Stimulated activated naive CD8-positive, alpha-beta T cell treated with anti-CD3 and anti-CD28 coated beads, Interleukin-15, Interleukin-2, amounts not matched to agents 100 ng/mL and 50 ng/mL, for 24 hours (primary cell): Measurements from ENCODE around the gene SERPINE1.
"Not testable (repeated sequence)": the region's sequence is repeated elsewhere in the genome, so short reads cannot be mapped to it uniquely, and the experiment has no call there.

ENCODE experiments used
- H3K27ac Mint-ChIP-seq: one replicate; pipeline ENCODE4 v1.8.0; 2021; ENCODE audit warnings: mild to moderate bottlenecking, mixed read lengths
- H3K27me3 Mint-ChIP-seq: one replicate; pipeline ENCODE4 v1.8.0; 2021; ENCODE audit warnings: mixed read lengths
- H3K36me3 Mint-ChIP-seq: one replicate; pipeline ENCODE4 v1.8.0; 2021; ENCODE audit warnings: low read depth, mixed read lengths
- H3K4me1 Mint-ChIP-seq: one replicate; pipeline ENCODE4 v1.8.0; 2021; ENCODE audit warnings: low read depth, mixed read lengths
- H3K4me3 Mint-ChIP-seq: one replicate; pipeline ENCODE4 v1.8.0; 2021; ENCODE audit warnings: mild to moderate bottlenecking, mixed read lengths
- H3K9me3 Mint-ChIP-seq: one replicate; pipeline ENCODE4 v1.8.0; 2021; ENCODE audit warnings: mixed read lengths

Gene SERPINE1

DNA sequence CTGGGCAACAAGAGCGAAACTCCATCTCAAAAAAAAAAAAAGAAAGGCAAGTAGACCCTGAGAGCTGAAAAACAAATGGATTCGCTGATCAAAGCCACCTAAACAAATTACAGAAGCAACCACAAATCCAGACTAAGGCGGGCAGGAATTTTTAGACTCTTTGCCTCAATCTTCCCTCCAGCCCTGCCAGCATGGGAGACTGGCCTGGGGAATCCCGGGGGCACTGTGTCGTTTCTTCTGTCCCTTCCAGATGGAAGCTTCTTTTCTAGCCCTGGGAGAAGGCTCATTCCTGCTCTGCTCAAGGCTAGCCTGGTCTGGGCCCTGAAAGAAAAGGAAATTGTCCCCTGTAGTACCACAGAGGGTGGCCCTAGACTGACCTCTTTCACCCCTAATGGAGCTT, 15.6 kb upstream of the SERPINE1 start:
- Mint-ChIP-seq H3K4me3 (no peak overlapping the region), H3K27me3 (no peaks in the 10 kb centered on the region), H3K4me1 (peaks cover 3% of the 10 kb centered on the region), H3K36me3 (no peaks in the 10 kb centered on the region), H3K9me3 (no peaks in the 10 kb centered on the region), H3K27ac (no peak overlapping the region)

DNA sequence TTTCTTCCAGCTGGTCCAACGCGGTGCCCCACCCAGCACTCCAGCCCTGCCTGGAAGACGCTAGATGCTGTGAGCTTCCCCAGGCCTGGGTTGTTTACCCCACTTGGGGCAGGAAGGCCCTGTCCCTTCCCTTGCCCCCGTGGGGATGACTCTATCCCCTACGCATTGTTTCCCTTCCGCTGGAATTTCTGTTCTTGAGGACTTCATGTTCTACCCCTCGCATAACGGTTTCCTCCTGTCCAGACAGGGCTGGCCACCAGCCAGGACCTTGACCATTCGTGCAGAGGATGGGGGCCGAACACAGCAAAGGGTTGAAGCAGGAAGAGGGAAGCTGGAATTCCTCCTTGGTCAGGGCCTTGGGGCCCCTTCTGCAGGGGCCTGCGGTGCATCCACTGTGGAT, 14.7 kb upstream of the SERPINE1 start:
- no peak overlapping the region for H3K4me3 Mint-ChIP-seq
- H3K9me3 Mint-ChIP-seq = no peaks in the 10 kb centered on the region
- H3K27me3 Mint-ChIP-seq = no peaks in the 10 kb centered on the region
- no peaks in the 10 kb centered on the region for H3K36me3 Mint-ChIP-seq
- no peak overlapping the region for H3K27ac Mint-ChIP-seq
- peaks cover 3% of the 10 kb centered on the region for H3K4me1 Mint-ChIP-seq

DNA sequence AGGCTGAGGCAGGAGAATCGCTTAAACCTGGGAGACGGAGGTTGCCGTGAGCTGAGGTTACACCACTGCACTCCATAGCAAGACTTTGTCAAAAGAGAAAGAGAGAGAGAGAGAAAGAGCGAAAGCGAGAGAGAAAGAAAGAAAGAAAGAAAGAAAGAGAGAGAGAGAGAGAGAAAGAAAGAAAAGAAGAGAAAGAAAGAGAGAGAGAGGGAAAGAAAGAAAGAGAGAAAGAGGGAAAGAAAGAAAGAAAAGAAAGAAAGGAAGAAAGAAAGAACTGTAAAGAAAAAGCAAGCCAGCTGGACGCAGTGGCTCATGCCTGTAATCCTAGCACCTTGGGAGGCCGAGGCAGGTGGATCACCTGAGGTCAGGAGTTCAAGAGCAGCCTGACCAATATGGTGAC, 13.8 kb upstream of the SERPINE1 start:
- H3K4me1 Mint-ChIP-seq, H3K36me3 Mint-ChIP-seq, H3K27me3 Mint-ChIP-seq, H3K4me3 Mint-ChIP-seq, H3K9me3 Mint-ChIP-seq, H3K27ac Mint-ChIP-seq: not testable (repeated sequence)

DNA sequence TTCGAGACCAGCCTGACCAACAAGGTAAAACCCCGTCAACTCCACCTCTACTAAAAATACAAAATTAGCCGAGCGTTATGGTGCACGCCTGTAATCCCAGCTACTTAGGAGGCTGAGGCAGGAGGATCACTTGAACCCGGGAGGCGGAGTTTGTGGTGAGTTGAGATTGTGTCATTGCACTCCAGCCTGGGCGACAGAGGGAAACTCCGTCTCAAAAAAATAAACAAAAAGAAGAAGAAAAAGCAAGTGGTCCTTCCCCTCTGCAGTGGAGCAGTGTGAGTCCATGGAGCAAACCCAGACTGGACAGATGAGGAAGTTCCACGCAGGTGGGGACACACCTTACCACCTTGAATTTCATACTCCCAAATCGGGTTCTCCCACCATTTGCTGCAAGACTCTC, 13.1 kb upstream of the SERPINE1 start:
- H3K36me3 Mint-ChIP-seq = no peaks in the 10 kb centered on the region
- no peaks in the 10 kb centered on the region for H3K9me3 Mint-ChIP-seq
- peaks cover 1% of the 10 kb centered on the region for H3K27me3 Mint-ChIP-seq
- no peaks in the 10 kb centered on the region for H3K4me1 Mint-ChIP-seq
- H3K4me3 Mint-ChIP-seq = no peak overlapping the region
- H3K27ac Mint-ChIP-seq = no peak overlapping the region

DNA sequence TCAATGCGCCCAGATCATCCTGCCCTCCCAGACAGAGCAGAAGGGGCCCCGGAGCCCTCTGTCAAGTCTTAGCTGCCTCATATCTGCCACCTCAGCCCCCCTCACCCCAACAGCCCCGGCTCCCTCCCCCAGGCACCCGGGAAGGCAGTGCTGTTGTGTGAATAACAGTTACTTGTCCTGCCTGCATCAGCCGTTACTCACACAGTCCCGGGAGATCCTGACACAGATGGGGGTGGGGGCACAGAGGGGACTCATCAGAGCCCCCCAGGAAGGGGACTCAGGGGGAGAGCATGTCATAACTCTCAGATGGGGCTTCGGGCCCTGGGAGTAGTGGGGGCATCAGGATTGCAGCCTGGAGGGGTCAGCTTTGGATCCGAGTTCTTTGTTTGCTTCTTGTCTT, 12.4 kb upstream of the SERPINE1 start:
- H3K27me3 Mint-ChIP-seq = peaks cover 3% of the 10 kb centered on the region
- H3K36me3 Mint-ChIP-seq = no peaks in the 10 kb centered on the region
- no peak overlapping the region for H3K27ac Mint-ChIP-seq
- H3K9me3 Mint-ChIP-seq = no peaks in the 10 kb centered on the region
- H3K4me3 Mint-ChIP-seq = no peak overlapping the region
- H3K4me1 Mint-ChIP-seq = no peaks in the 10 kb centered on the region

GRCh38 chr7:101115215-101115614, 11.7 kb upstream of the SERPINE1 start:
- Mint-ChIP-seq H3K4me1 (no peaks in the 10 kb centered on the region), H3K27ac (no peak overlapping the region), H3K36me3 (no peaks in the 10 kb centered on the region), H3K4me3 (no peak overlapping the region), H3K9me3 (no peaks in the 10 kb centered on the region), H3K27me3 (peaks cover 10% of the 10 kb centered on the region)

GRCh38 chr7:101116898-101117297, 10.0 kb upstream of the SERPINE1 start:
- peaks cover 18% of the 10 kb centered on the region for H3K27me3 Mint-ChIP-seq
- no peaks in the 10 kb centered on the region for H3K36me3 Mint-ChIP-seq
- no peak overlapping the region for H3K27ac Mint-ChIP-seq
- H3K4me3 Mint-ChIP-seq = no peak overlapping the region
- no peaks in the 10 kb centered on the region for H3K9me3 Mint-ChIP-seq
- peaks cover 1% of the 10 kb centered on the region for H3K4me1 Mint-ChIP-seq

- peaks cover 35% of the 10 kb centered on the region for H3K27me3 Mint-ChIP-seq
- H3K9me3 Mint-ChIP-seq = no peaks in the 10 kb centered on the region
- H3K27ac Mint-ChIP-seq = no peak overlapping the region
- no peak overlapping the region for H3K4me3 Mint-ChIP-seq
- H3K4me1 Mint-ChIP-seq = peaks cover 9% of the 10 kb centered on the region
- no peaks in the 10 kb centered on the region for H3K36me3 Mint-ChIP-seq
These were observed 8.0 kb upstream of the SERPINE1 start for GRCh38 chr7:101118856-101119255.

DNA sequence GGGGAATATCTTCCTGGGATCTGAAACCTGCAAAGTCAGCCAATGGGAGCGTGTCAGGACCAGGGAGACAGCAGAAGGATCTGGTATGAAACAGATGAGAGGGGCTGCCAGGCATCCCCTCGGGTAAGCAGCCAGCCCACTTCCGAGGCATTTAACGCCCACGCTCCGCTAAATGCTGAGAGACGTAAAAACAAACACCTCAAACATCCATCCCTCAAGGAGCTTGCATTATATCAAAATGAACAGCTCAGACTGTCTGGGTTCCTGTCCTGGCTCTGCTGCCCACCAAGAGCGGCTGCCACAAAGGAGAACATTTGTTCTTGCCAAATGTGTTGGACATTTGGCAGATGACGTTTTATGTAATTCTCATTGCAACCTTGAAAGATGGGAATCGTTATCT, 7.0 kb upstream of the SERPINE1 start:
- Mint-ChIP-seq H3K27ac (no peak overlapping the region), H3K9me3 (no peaks in the 10 kb centered on the region), H3K27me3 (peaks cover 35% of the 10 kb centered on the region), H3K4me1 (peaks cover 15% of the 10 kb centered on the region), H3K4me3 (no peak overlapping the region), H3K36me3 (no peaks in the 10 kb centered on the region)

GRCh38 chr7:101120315-101120714, 6.6 kb upstream of the SERPINE1 start:
- Mint-ChIP-seq H3K27ac (no peak overlapping the region), H3K4me1 (peaks cover 18% of the 10 kb centered on the region), H3K27me3 (peaks cover 36% of the 10 kb centered on the region), H3K36me3 (no peaks in the 10 kb centered on the region), H3K9me3 (no peaks in the 10 kb centered on the region), H3K4me3 (no peak overlapping the region)

GRCh38 chr7:101121631-101121990, 5.3 kb upstream of the SERPINE1 start:
- H3K4me1 Mint-ChIP-seq = peaks cover 31% of the 10 kb centered on the region
- H3K27ac Mint-ChIP-seq, H3K36me3 Mint-ChIP-seq, H3K9me3 Mint-ChIP-seq, H3K4me3 Mint-ChIP-seq: not testable (repeated sequence)
- H3K27me3 Mint-ChIP-seq = peaks cover 42% of the 10 kb centered on the region

- H3K4me3 Mint-ChIP-seq = peak overlapping the region; percentile 63
- peak overlapping the region; percentile 71 for H3K27ac Mint-ChIP-seq
- peaks cover 44% of the 10 kb centered on the region for H3K27me3 Mint-ChIP-seq
- H3K36me3 Mint-ChIP-seq = no peaks in the 10 kb centered on the region
- no peaks in the 10 kb centered on the region for H3K9me3 Mint-ChIP-seq
- peaks cover 37% of the 10 kb centered on the region for H3K4me1 Mint-ChIP-seq
These were observed 4.6 kb upstream of the SERPINE1 start for GRCh38 chr7:101121991-101122932.

- Mint-ChIP-seq H3K4me3 (no peak overlapping the region), H3K27me3 (peaks cover 52% of the 10 kb centered on the region), H3K36me3 (no peaks in the 10 kb centered on the region), H3K4me1 (peaks cover 39% of the 10 kb centered on the region), H3K9me3 (no peaks in the 10 kb centered on the region), H3K27ac (no peak overlapping the region)
These were observed 3.8 kb upstream of the SERPINE1 start for GRCh38 chr7:101122933-101123702.

DNA sequence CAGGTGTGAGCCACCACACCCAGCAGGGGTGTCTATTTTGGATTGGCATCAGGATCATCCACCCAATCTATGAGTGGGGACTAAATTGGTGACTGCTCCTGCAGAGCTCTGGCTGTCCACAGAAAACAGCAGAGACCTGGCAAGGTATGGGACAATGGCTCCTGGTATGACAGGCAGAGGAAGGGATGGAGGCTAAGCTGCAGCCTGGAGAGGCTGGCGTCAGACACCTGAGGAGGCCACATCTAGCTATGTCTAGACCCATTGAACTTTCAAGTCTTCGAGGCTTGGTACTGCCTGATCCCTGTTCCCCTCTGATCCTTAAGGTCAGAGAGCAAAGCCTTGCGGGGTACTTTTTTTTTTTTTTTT, 3.2 kb upstream of the SERPINE1 start:
- Mint-ChIP-seq H3K27ac (no peak overlapping the region), H3K27me3 (peaks cover 55% of the 10 kb centered on the region), H3K4me1 (peaks cover 39% of the 10 kb centered on the region), H3K36me3 (no peaks in the 10 kb centered on the region), H3K9me3 (no peaks in the 10 kb centered on the region), H3K4me3 (no peak overlapping the region)

DNA sequence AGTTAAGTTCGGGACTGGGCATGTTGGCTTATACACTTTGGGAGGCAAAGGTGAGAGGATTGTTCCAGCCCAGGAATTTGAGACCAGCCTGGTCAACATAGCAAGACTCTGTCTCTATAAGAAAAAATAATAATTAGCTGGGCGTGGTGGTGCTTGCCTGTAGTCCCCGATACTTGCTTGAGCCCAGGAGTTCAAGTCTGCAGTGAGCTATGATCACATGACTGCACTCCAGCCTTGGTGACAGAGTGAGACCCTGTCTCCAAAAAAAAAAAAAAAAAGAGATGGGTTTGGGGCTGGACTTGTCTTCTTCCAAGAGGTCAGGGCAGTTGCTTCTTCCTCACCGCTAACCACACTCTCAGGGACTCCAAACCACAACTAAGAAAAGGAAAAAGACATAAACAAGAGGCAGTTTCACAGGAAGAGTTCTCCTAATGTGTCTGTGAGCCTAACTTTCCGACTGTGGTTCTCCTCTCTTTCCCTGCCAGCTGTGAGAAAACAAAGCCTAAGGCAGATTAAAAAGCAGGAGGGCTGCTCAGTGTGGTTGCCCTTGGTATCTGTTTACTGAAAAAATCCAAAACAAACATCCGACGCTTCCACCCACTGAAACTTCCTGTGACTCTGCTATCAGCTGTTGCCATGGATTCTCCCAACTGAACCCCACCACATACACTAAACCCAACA, 2.4 kb upstream of the SERPINE1 start:
- H3K4me3 Mint-ChIP-seq = peak overlapping the region; percentile 9
- peaks cover 51% of the 10 kb centered on the region for H3K27me3 Mint-ChIP-seq
- H3K36me3 Mint-ChIP-seq = no peaks in the 10 kb centered on the region
- H3K9me3 Mint-ChIP-seq = no peaks in the 10 kb centered on the region
- peaks cover 39% of the 10 kb centered on the region for H3K4me1 Mint-ChIP-seq
- peak overlapping the region; percentile 28 for H3K27ac Mint-ChIP-seq
